GM12892 (cell line): ENCODE results near the gene ASB10.

ENCODE experiments used
- POLR2A ChIP-seq: IDR thresholded peaks from 2 replicates; pipeline ENCODE4 v1.6.1; 2011; ENCODE audit warnings: low read depth, low read length, control low read depth
- POLR2AphosphoS5 ChIP-seq: IDR thresholded peaks from 2 replicates; pipeline ENCODE4 v1.6.1; 2011; ENCODE audit warnings: low read depth, low read length, control low read depth
- TAF1 ChIP-seq: IDR thresholded peaks from 2 replicates; pipeline ENCODE4 v1.6.1; 2011; ENCODE audit warnings: low read depth, mild to moderate bottlenecking, control low read depth, low read length, borderline replicate concordance

GRCh38 chr7:151157645-151158329, 29.3 kb downstream of the ASB10 start:
- no peak for TF ChIP-seq POLR2AphosphoS5
- no peak for TF ChIP-seq POLR2A
- no peak for TF ChIP-seq TAF1
